ENCODE data around the gene CLPTM1L.
"Not testable (repeated sequence)": the region's sequence is repeated elsewhere in the genome, so short reads cannot be mapped to it uniquely, and the experiment has no call there.

Gene CLPTM1L

GRCh38 chr5:1277331-1277730 lies 67.6 kb downstream of the CLPTM1L start:
- H3K27ac ChIP-seq: no peak overlapping the region
- H3K9me3 ChIP-seq: no peaks in the 10 kb centered on the region
- H3K4me3 ChIP-seq (ENCODE audit: low read depth in 1 of 2, low read length in 1 of 2): no peak overlapping the region
- no peaks in the 10 kb centered on the region for H3K27me3 ChIP-seq
- no peaks in the 10 kb centered on the region for H3K36me3 ChIP-seq
- no peaks in the 10 kb centered on the region for H3K4me1 ChIP-seq (ENCODE audit: control insufficient read depth in 1 of 2, insufficient read depth in 1 of 2, low read depth in 1 of 2, low read length in 1 of 2)
- no peak for TF ChIP-seq CTCF (IDR thresholded peaks at IDR 0.05)

- H3K36me3 ChIP-seq: no peaks in the 10 kb centered on the region
- H3K9me3 ChIP-seq: no peaks in the 10 kb centered on the region
- H3K27me3 ChIP-seq: no peaks in the 10 kb centered on the region
- TF ChIP-seq CTCF (IDR thresholded peaks at IDR 0.05): no peak
- no peak overlapping the region for H3K27ac ChIP-seq
- H3K4me3 ChIP-seq (ENCODE audit: low read depth in 1 of 2, low read length in 1 of 2): no peak overlapping the region
- no peaks in the 10 kb centered on the region for H3K4me1 ChIP-seq (ENCODE audit: control insufficient read depth in 1 of 2, insufficient read depth in 1 of 2, low read depth in 1 of 2, low read length in 1 of 2)
Observed at GRCh38 chr5:1276930-1277329, 68.0 kb downstream of the CLPTM1L start.

- H3K36me3 ChIP-seq; H3K27me3 ChIP-seq; H3K4me1 ChIP-seq (ENCODE audit: control insufficient read depth in 1 of 2, insufficient read depth in 1 of 2, low read depth in 1 of 2, low read length in 1 of 2); H3K27ac ChIP-seq; H3K4me3 ChIP-seq (ENCODE audit: low read depth in 1 of 2, low read length in 1 of 2); H3K9me3 ChIP-seq: not testable (repeated sequence)
Observed at GRCh38 chr5:1275397-1276391, 69.2 kb downstream of the CLPTM1L start.

GRCh38 chr5:1274471-1274870 lies 70.4 kb downstream of the CLPTM1L start:
- Histone ChIP-seq H3K9me3 (no peaks in the 10 kb centered on the region), H3K4me3 (ENCODE audit: low read depth in 1 of 2, low read length in 1 of 2) (no peak overlapping the region), H3K27me3 (no peaks in the 10 kb centered on the region), H3K4me1 (ENCODE audit: control insufficient read depth in 1 of 2, insufficient read depth in 1 of 2, low read depth in 1 of 2, low read length in 1 of 2) (no peaks in the 10 kb centered on the region), H3K27ac (no peak overlapping the region), H3K36me3 (no peaks in the 10 kb centered on the region)
- TF ChIP-seq CTCF (IDR thresholded peaks at IDR 0.05): no peak

GRCh38 chr5:1273745-1274144 lies 71.2 kb downstream of the CLPTM1L start:
- no peaks in the 10 kb centered on the region for H3K27me3 ChIP-seq
- no peaks in the 10 kb centered on the region for H3K9me3 ChIP-seq
- no peak overlapping the region for H3K4me3 ChIP-seq (ENCODE audit: low read depth in 1 of 2, low read length in 1 of 2)
- no peaks in the 10 kb centered on the region for H3K4me1 ChIP-seq (ENCODE audit: control insufficient read depth in 1 of 2, insufficient read depth in 1 of 2, low read depth in 1 of 2, low read length in 1 of 2)
- no peaks in the 10 kb centered on the region for H3K36me3 ChIP-seq
- no peak for TF ChIP-seq CTCF (IDR thresholded peaks at IDR 0.05)
- H3K27ac ChIP-seq: no peak overlapping the region

- H3K36me3 ChIP-seq: no peaks in the 10 kb centered on the region
- no peak for TF ChIP-seq CTCF (IDR thresholded peaks at IDR 0.05)
- no peaks in the 10 kb centered on the region for H3K4me1 ChIP-seq (ENCODE audit: control insufficient read depth in 1 of 2, insufficient read depth in 1 of 2, low read depth in 1 of 2, low read length in 1 of 2)
- no peak overlapping the region for H3K4me3 ChIP-seq (ENCODE audit: low read depth in 1 of 2, low read length in 1 of 2)
- no peaks in the 10 kb centered on the region for H3K27me3 ChIP-seq
- no peak overlapping the region for H3K27ac ChIP-seq
- no peaks in the 10 kb centered on the region for H3K9me3 ChIP-seq
Observed at GRCh38 chr5:1272201-1272600, 72.7 kb downstream of the CLPTM1L start.
